ENCODE measurements around the gene COL26A1. TPM values are rescaled to one million over a fixed set of nuclear protein-coding genes. Genes with fewer than 3 reads are reported as not detected.
"Not testable (repeated sequence)": the region's sequence is repeated elsewhere in the genome, so short reads cannot be mapped to it uniquely, and the experiment has no call there.

Gene COL26A1
- total RNA-seq, 1 donor from 2014 or later: not detected

GRCh38 chr7:101547022-101547915 is 184.6 kb downstream of the COL26A1 start:
- no peak for DNase-seq (ENCODE audit: extremely low read depth, low read depth, low spot score)

GRCh38 chr7:101547916-101548661 is 185.4 kb downstream of the COL26A1 start:
- DNase-seq (ENCODE audit: extremely low read depth, low read depth, low spot score): no peak

DNA sequence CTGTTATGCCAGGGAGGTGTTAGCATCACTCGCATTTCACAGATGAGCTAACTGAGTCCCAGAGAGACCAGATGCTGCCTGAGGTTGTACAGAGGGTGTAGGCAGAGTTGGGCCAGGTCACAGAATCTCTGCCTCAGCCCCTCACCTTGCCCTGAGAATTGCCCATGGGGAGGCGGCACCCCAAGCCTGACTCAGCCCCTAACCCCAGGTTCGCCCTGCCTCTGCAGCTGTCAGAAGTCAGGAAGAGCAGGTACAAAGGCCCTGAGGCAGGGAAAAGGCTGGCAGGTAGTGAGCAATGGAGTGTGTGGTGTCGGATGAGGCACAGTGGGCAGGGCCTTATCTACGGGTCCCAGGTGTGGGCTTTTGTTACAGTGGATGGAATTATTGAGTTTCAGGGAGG is 187.1 kb downstream of the COL26A1 start:
- no peak for DNase-seq (ENCODE audit: extremely low read depth, low read depth, low spot score)

DNA sequence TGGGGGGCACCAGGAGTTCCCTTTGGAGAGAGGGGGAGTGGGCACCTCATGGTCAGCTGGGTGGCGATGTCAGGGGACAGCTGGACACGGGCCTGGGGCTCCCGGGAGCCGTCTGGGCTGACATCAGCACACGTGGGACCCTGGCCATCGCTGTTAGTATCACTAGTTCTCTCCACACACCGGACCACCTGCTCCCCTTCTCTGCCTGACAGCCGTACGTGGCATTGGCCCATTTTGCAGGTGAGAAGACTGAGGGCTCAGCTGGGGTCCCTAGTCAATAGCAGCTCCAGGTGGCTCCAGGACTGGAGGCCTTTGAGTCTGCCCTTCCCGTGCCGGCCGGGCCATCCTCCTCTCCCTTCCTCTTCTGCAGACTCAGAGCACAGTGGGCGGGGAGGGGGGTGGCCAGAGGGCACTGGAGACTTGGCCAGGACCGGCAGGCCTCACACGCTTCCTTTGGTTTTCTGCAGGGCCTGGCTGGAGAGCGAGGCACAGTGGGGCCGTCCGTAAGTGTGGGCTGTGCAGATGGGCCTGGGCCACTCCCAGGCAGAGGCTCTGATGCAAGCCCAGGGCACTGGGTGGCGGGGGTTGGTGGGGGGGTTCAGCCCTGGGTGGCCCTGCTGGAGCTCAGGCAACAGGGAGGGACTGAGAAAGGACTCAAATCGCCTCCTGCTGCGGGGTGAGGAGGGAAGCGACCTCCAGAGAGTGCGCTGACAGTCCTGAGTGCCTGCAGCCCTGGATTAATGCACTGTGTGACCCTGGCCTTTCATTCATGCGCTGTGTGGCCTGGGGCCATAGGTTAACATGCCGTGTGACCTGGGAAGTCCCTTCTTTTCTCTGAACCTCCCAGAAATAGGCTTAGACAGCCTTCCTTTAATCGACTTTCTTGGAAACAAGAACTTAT is 188.2 kb downstream of the COL26A1 start:
- no peak for DNase-seq (ENCODE audit: extremely low read depth, low read depth, low spot score)

DNA sequence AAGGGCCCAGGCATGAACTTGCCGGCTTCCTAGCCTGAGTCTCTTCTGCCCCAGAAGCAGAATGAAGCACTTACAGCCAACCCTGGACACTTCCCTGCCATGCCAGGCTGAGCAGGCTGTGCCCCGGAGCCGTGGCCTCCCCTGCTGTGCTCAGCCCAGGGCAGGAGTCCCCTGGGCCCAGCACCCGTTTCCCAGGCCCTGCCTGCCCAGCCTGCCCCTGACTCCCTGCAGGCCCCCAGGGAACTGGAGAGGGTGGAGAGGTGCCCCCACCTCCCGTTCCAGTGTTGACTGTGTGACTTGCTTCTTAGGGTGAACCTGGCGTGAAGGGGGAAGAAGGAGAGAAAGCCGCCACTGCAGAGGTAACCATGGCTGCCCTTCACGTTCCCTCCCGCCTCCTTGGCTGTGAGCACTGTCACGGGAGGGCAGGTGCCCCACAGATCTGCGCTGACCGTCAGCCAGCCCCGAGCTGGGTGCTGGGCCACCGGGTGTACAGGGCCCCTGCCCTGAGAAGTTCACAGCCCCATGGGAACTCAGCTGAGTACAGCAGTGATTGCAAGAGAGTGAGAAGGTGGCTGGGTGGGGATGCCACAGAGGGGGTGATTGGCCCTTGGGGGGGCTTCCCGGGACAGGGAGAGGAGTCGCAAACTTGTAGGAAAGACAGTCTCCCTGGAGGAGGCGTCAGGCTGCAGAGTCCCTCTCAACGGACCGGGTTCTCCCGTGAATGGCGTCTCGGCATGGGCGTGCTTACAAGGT is 190.5 kb downstream of the COL26A1 start:
- DNase-seq (ENCODE audit: extremely low read depth, low read depth, low spot score): no peak

GRCh38 chr7:101553771-101554445 is 191.2 kb downstream of the COL26A1 start:
- no peak for DNase-seq (ENCODE audit: extremely low read depth, low read depth, low spot score)

DNA sequence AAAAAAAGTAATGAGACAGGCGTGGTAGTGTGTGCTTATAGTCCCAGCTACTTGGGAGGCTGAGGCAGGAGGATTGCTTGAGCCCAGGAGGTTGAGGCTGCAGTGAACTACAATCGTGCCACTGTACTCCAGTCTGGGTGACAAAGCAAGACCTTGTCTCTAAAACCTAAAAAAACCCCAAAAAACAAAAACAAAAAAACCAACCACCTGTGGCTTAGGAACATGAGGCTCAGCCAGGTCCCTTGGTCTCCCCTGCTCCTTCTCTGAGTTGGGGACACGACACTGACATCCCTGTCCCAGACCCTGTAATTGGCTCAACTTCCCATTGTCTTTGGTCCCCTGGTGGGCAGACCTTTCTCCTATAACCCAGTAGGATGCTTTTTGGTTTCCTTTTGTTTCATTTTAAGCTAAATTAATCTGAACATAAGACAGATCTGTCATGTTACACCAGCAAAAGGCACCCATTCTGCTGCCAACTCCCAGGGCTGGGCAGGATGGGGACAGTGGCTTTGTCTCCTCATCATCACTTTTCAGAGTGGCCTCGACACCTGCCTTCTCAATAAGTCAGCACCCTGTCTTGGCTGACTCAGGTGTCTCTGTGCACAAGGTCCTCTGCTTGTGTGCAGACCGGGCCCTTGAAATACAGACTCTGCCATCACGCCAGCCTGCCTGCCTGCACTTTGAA is 192.1 kb downstream of the COL26A1 start:
- DNase-seq (ENCODE audit: extremely low read depth, low read depth, low spot score): no peak

DNA sequence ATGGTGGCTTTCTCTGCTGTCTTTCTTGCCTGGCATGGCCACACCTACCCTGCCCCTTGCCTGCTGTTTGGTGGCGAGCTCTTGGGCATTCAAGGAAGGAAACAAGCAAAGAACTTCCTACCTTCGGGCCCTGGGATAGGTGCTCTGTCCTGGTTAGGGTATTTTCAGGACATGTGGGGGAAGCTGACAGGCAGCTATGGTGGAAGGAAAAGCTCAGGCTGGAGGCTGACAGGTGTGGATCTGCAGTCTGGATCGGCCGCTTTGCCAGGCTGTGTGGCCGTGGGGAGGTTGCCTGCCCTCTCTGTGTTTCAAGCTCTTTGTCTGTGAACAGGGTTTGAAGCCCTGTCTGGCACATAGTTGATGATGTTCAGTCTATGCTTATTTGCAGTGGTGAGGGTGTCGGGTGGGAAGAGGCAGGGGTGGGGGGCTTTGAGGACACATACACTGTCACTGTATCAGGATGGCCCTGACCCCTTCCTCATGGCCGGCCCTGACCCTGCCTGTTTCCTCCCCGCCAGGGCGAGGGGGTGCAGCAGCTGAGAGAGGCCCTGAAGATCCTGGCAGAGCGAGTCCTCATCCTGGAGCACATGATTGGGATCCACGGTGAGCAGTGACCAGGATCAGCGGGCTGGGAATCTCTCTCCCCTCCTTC is 192.7 kb downstream of the COL26A1 start:
- no peak for DNase-seq (ENCODE audit: extremely low read depth, low read depth, low spot score)

- DNase-seq (ENCODE audit: extremely low read depth, low read depth, low spot score): no peak
These were observed 193.2 kb downstream of the COL26A1 start for GRCh38 chr7:101555921-101556275.

DNA sequence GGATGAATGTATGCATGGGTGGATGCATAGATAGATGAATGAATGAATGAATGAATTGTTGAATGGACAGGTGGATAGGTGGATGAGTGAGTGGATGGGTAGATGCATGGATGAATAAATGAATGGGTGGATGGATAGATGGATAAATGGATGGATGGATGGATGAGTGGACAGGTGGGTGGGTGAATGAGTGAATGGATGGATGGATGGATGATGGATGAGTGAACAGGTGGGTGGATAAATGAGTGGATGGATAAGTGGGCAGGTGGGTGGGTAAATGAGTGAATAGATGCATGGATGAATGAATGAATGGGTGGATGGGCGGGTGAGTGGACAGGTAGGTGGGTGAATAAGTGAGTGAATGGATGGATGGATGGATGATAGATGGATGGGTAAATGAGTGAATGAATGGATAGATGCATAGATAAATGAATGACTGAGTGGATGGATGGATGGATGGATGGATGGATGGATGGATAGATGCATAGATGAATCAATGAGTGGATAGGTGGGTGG is 193.8 kb downstream of the COL26A1 start:
- no peak for DNase-seq (ENCODE audit: extremely low read depth, low read depth, low spot score)

DNA sequence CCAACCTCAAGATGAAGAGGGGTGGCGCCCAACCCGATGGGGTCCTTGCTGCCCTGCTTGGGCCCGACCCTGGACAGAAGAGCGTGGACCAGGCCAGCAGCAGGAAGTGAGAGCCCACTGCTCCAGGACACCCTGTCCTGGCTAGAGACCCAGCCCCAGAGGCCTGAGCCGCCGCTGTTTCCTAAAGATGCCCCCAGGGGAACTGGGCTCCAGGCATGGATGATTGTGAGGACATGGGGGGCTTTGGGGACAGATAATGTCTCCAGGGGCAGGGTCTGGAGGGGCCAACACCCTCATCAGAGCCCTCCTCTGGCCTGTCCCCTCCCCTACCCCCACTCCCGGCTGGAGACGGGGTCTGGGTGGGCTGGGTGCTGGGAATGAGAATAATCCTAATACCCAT is 194.7 kb downstream of the COL26A1 start:
- no peak for DNase-seq (ENCODE audit: extremely low read depth, low read depth, low spot score)

DNA sequence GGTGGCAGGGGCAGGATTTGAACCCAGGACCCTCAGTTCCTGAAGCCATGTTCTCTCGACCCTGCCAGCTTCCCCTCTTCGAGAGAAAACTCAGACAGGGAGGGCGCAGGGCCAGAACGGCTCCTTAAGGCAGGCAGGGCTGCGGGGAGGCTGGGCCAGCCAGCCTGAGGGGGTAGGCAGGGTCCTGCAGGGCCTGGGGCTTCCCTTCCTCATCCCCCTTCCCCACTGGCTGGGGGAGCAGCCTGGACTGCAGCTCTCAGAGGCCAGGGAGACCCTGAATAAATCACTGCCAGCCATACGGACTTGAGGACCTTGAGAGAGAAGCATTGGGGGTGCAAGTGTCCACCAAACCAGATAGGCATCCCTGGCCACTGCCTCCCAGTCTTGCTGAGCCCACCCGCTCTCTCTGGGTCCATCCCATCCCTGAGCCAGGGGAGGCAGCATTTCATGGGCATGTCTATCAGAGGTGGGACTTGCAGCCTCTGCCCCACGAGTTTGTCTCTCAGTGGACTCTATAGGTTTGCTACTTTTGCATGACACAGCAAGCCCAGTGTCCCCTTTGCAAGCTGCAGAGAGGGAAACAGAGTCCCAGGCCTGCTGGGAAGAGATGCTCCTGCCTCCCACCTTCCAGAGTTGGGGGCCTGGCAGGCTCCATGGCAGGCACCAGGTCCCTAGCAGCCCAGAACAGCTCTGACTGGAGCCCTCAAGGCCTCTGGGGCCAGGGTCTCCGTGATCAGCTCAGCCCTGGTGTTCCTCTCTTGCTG is 195.5 kb downstream of the COL26A1 start:
- DNase-seq (ENCODE audit: extremely low read depth, low read depth, low spot score): no peak

- DNase-seq (ENCODE audit: extremely low read depth, low read depth, low spot score): no peak
These were observed 196.2 kb downstream of the COL26A1 start for GRCh38 chr7:101558742-101559325.

DNA sequence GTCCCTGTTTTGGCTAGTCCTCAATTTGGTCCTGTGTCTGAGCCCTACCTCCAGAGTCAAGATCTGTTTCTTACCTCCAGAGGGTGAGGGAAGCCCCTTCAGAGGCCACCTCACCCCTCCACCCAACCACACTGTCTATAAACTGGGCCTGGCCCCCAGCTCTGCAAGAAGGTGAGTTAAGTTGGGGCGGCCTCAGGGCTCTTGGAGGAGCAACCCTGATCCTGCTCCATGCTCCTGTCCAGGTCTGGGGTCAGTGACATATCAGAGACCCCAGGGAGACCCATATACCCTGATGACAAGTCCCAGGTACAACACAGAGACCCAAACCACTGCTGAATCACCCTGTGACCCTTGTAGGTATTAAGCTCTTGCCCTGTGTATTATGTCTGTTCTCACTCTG is 196.9 kb downstream of the COL26A1 start:
- DNase-seq (ENCODE audit: extremely low read depth, low read depth, low spot score): no peak

DNA sequence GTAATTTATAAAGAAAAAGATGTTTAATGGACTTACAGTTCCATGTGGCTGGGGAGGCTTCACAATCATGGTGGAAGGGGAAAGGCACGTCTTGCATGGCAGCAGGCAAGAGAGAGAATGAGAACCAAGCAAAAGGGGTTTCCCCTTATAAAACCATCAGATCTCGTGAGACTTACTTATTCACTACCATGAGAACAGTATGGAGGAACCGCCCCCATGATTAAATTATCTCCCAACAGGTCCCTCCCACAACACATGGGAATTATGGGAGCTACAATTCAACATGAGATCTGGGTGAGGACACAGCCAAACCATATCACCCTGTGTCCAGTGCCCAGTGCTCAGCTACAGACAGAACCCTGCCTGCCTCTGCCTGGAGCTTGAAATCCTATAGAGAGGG is 197.3 kb downstream of the COL26A1 start:
- DNase-seq (ENCODE audit: extremely low read depth, low read depth, low spot score): not testable (repeated sequence)

DNA sequence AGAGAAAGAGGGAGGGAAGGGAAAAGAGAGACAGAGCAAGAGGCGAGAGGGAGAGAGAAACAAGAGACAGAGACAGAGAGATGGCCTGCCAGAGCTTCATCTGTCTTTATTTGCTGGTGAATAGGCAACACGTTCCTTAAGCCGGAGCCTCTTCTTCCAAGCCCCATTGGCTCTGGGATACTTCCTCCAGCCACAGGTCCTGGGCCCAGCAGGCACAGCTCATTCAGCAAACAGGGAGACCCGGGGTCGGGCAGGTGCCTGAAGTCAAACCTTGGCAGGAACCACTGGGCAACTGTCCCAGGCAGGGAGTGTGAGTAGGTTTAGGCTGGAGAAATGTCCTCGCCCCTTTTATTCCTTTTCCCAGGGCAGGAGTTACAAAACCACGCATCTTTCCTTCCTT is 198.2 kb downstream of the COL26A1 start:
- no peak for DNase-seq (ENCODE audit: extremely low read depth, low read depth, low spot score)

- DNase-seq (ENCODE audit: extremely low read depth, low read depth, low spot score): not testable (repeated sequence)
These were observed 198.6 kb downstream of the COL26A1 start for GRCh38 chr7:101561293-101561692.

All from glomerular endothelial cell (primary cell).